K562 (cell line): ENCODE measurements around the gene ADD2. TPM values are rescaled to one million over a fixed set of nuclear protein-coding genes. Genes with fewer than 3 reads are reported as not detected.

Source experiments
- ATAC-seq: fragments of 200-7000 bp; cut with Tn5 transposase; 3 replicates; pipeline ENCODE4 v1.9.1; 2020; ENCODE audit warnings: moderate library complexity
- BruUV-seq: library from RNA; stranded (reverse); fragments of 400-500 nt; replicated peaks from 2 replicates; lab custom pipeline; 2021; lab: Mats Ljungman, UMichigan
- CTCF ChIA-PET: fragments of 300-600 bp; formaldehyde crosslinking; extraction: SDS; loops from one replicate; lab custom pipeline; 2021; ENCODE audit warnings: low intra/inter-chr PET ratio; lab: Yijun Ruan, JAX
- POLR2A ChIA-PET: fragments of 300-600, 350-650 bp; sonication (Branson Sonifier 250); formaldehyde crosslinking; extraction: SDS; loops from one replicate; lab custom pipeline; 2021; ENCODE audit warnings: antibody characterized with exemption, inconsistent platforms; lab: Yijun Ruan, JAX
- DNase-seq, 4 experiments: peaks; one replicate each; pipeline versions ENCODE4 v3.0.0 to v3.0.0-alpha.2; 2011 to 2018; ENCODE audit warnings: low spot score in 3 of 4, mixed read lengths in 3 of 4; ENCODE audit errors: extremely low read depth in 1 of 4
- FAIRE-seq: peaks from 2 replicates; lab custom pipeline; 2011; peaks lifted over from hg19 to GRCh38; lab: Jason Lieb, UNC
- H2AFZ ChIP-seq: 2 replicates; pipeline ENCODE4 v1.6.0; 2011; ENCODE audit warnings: low read depth, low read length, control low read depth, inconsistent platforms
- H3K27ac ChIP-seq: fragments of 200-600 bp; 3 replicates; pipeline ENCODE4 v1.8.0; 2011; ENCODE audit warnings: low read depth, mild to moderate bottlenecking, control low read depth, inconsistent platforms, low read length, moderate library complexity, mixed read lengths; ENCODE audit errors: extremely low read depth
- H3K27me3 ChIP-seq, 2 experiments: fragments of 300-600 bp in 1 of 2; 2 replicates in 1 of 2; 3 replicates in 1 of 2; pipeline versions ENCODE4 v1.6.0 to v1.8.0; 2011; ENCODE audit warnings: inconsistent platforms in 2 of 2, low read length in 2 of 2, mild to moderate bottlenecking in 1 of 2, mixed read lengths in 1 of 2, moderate library complexity in 1 of 2; ENCODE audit not compliant: control insufficient read depth in 2 of 2, insufficient read depth in 2 of 2
- H3K36me3 ChIP-seq: fragments of 300-600 bp; 3 replicates; pipeline ENCODE4 v1.8.0; 2011; ENCODE audit warnings: mild to moderate bottlenecking, low read length, inconsistent platforms; ENCODE audit not compliant: control insufficient read depth, insufficient read depth
- H3K4me1 ChIP-seq, 2 experiments: fragments of 200-600 bp in 1 of 2; replicated peaks in 1 of 2; 2 replicates in 1 of 2; 3 replicates in 1 of 2; pipeline versions ENCODE4 v1.5.1 to v1.8.0; 2011; ENCODE audit warnings: inconsistent platforms in 2 of 2, low read length in 2 of 2, mild to moderate bottlenecking in 1 of 2, mixed read lengths in 1 of 2, moderate library complexity in 1 of 2; ENCODE audit not compliant: control insufficient read depth in 2 of 2, insufficient read depth in 2 of 2
- H3K4me2 ChIP-seq: 2 replicates; pipeline ENCODE4 v1.6.1; 2011; ENCODE audit warnings: low read length, control low read depth, inconsistent platforms, mixed read lengths; ENCODE audit not compliant: insufficient read depth
- H3K4me3 ChIP-seq: fragments of 200-600 bp; sonication (generic), shearing (Covaris generic); 2 replicates; pipeline ENCODE4 v1.5.1; 2016; ENCODE audit warnings: control low read depth, inconsistent platforms
- H3K79me2 ChIP-seq: fragments of 200-600 bp; 3 replicates; pipeline ENCODE4 v1.8.0; 2011; ENCODE audit warnings: low read length, inconsistent platforms; ENCODE audit not compliant: control insufficient read depth, insufficient read depth
- H3K9ac ChIP-seq, 2 experiments: 2 replicates each; pipeline versions ENCODE4 v1.6.0 to v1.6.1; 2011; ENCODE audit warnings: low read depth in 2 of 2, low read length in 2 of 2, control low read depth in 1 of 2, inconsistent platforms in 1 of 2, mild to moderate bottlenecking in 1 of 2, mixed read lengths in 1 of 2; ENCODE audit not compliant: insufficient read depth in 1 of 2
- H3K9me1 ChIP-seq: one replicate; pipeline ENCODE4 v1.6.0; 2011; ENCODE audit warnings: inconsistent platforms, mild to moderate bottlenecking, low read length, moderate library complexity; ENCODE audit not compliant: control insufficient read depth, insufficient read depth
- H3K9me3 ChIP-seq: replicated peaks from 2 replicates; pipeline ENCODE4 v1.5.1; 2011; ENCODE audit warnings: low read depth, low read length, inconsistent platforms; ENCODE audit not compliant: control insufficient read depth, insufficient read depth
- H4K20me1 ChIP-seq: replicated peaks from 2 replicates; pipeline ENCODE4 v1.6.1; 2011; ENCODE audit warnings: low read length, inconsistent platforms, mixed read lengths; ENCODE audit not compliant: control insufficient read depth, insufficient read depth
- CBX2 ChIP-seq: fragments of 200-600 bp; sonication (generic); IDR thresholded peaks from one replicate; pipeline ENCODE4 v1.6.1; 2012; ENCODE audit warnings: mild to moderate bottlenecking, low read length, inconsistent platforms; ENCODE audit not compliant: insufficient read depth, poor library complexity, severe bottlenecking
- DMBX1 ChIP-seq: fragments of 250-450 bp; sonication (Bioruptor Pico); IDR thresholded peaks from 2 replicates; pipeline ENCODE4 v1.8.0; 2022; ENCODE audit warnings: inconsistent platforms, mild to moderate bottlenecking, moderate library complexity, borderline replicate concordance
- ERF ChIP-seq: fragments of 450-650 bp; formaldehyde crosslinking; IDR thresholded peaks from 2 replicates; pipeline ENCODE4 v1.4.0; 2020; ENCODE audit warnings: mild to moderate bottlenecking, mixed read lengths
- ESRRA ChIP-seq: fragments of 450-650 bp; IDR thresholded peaks from 2 replicates; pipeline ENCODE4 v1.6.1; 2014; ENCODE audit warnings: low read depth, mild to moderate bottlenecking, moderate library complexity, borderline replicate concordance
- IFI16 ChIP-seq: fragments of 250-450 bp; sonication (Bioruptor Pico); IDR thresholded peaks from 2 replicates; pipeline ENCODE4 v2.1.2; 2022; ENCODE audit warnings: mild to moderate bottlenecking, inconsistent platforms
- LCOR ChIP-seq: sonication (generic); formaldehyde crosslinking; IDR thresholded peaks from 2 replicates; pipeline ENCODE4 v1.8.0; 2022; ENCODE audit warnings: mild to moderate bottlenecking, missing genetic modification reagents
- NR2C1 ChIP-seq, 2 experiments: fragments of 450-650 bp; IDR thresholded peaks; 2 replicates each; pipeline ENCODE4 v1.6.1; 2017; ENCODE audit warnings: mild to moderate bottlenecking in 2 of 2, antibody characterized with exemption in 1 of 2, inconsistent platforms in 1 of 2, missing compliant biosample characterization in 1 of 2, missing genetic modification characterization in 1 of 2
- NUFIP1 ChIP-seq: fragments of 450-650 bp; IDR thresholded peaks from 2 replicates; pipeline ENCODE4 v1.6.1; 2018; ENCODE audit not compliant: partially characterized antibody
- SMARCC2 ChIP-seq: fragments of 450-650 bp; IDR thresholded peaks from 2 replicates; pipeline ENCODE4 v1.6.1; 2017; ENCODE audit warnings: antibody characterized with exemption, moderate library complexity, mild to moderate bottlenecking, low read depth
- SRSF3 ChIP-seq: fragments of 200-400 bp; formaldehyde crosslinking; IDR thresholded peaks from 2 replicates; pipeline ENCODE4 v1.6.1; 2016; ENCODE audit warnings: mild to moderate bottlenecking, low read length, moderate library complexity; ENCODE audit not compliant: insufficient read depth
- ZNF311 ChIP-seq: fragments of 250-450 bp; sonication (Bioruptor Pico); IDR thresholded peaks from 2 replicates; pipeline ENCODE4 v1.4.0; 2020; ENCODE audit warnings: mild to moderate bottlenecking, moderate library complexity
- WGBS: fragments of 100-300 bp; shearing (Covaris generic); methylation state at CpG from one replicate; pipeline ENCODE4 v1.1.6; 2016; ENCODE audit warnings: low coverage, mixed read lengths; ENCODE audit not compliant: insufficient coverage; ENCODE audit errors: missing lambda C conversion rate; 5-methylcytosine and 5-hydroxymethylcytosine counted together
- in situ Hi-C: fragments of 300-500 bp; cut with MboI; formaldehyde crosslinking; loops from 4 replicates; pipeline ENCODE4 v1.15.0; 2018; ENCODE audit warnings: inconsistent platforms, mixed read lengths
- intact Hi-C: fragments of 100-400 bp; cut with micrococcal nuclease; formaldehyde crosslinking; loops from 2 replicates; pipeline ENCODE4 v1.14.2; 2022
- polyA plus RNA-seq, 8 experiments: library from polyadenylated mRNA; depleted of rRNA in 4 of 8; stranded (reverse) in 5 of 8; unstranded in 3 of 8; fragments of >200 nt; fragmentation: Nextera tagmentation in 2 of 8; fragmentation: Illumina TruSeq in 1 of 8; extraction: Ambion mirVana in 2 of 8; extraction: Trizol in 1 of 8; gene quantifications; 2 replicates each; pipeline versions ENCODE4 v1.2.1 to v1.2.3, GENCODE V29; 2011 to 2014; ENCODE audit warnings: inconsistent platforms in 1 of 8, missing spikeins in 1 of 8
- total RNA-seq, 7 experiments: library from RNA; depleted of rRNA in 6 of 7; stranded (reverse); fragments of >200 nt in 6 of 7; fragmentation: Illumina TruSeq in 2 of 7; extraction: Trizol in 2 of 7; gene quantifications; 2 replicates each; pipeline versions ENCODE4 v1.2.1 to v1.2.3, GENCODE V29; 2011 to 2021; ENCODE audit warnings: low replicate concordance in 1 of 7
- TF ChIP-seq, protein P1 (sequence below): sonication (generic); formaldehyde crosslinking; IDR thresholded peaks from 2 replicates; pipeline ENCODE4 v1.8.0; 2022; ENCODE audit warnings: mild to moderate bottlenecking, missing genetic modification reagents
- TF ChIP-seq, protein P2 (sequence below): fragments of 200-800 bp; sonication (Bioruptor generic); IDR thresholded peaks from 2 replicates; pipeline ENCODE4 v1.6.1; 2016; ENCODE audit warnings: missing genetic modification characterization, missing compliant biosample characterization

ADD2 gene
- total and polyA plus RNA-seq, 9 of the 15 experiments (the other 6 are each of a cell fraction or from before 2014, with no cell fraction given): 3.5 to 63.0 (median 36.2) TPM

DNA sequence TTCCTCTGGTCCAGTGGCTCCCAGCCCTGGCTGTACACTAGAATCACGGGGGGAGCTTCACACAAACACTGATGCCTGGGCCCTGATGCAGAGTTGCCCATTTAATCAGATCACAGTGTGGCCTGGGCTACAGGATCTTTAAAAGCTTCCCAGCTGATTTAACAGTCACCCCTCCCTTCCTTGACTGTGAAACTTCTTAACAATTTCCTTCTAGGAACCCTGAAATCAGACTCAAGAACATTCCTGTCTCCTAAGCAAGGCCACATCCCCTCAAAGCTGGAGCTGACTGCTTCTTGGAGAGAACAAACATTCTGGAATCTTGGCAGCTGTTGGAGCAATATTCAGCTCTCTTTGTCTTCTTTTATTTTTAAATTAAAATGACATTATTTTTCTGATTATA is 88.7 kb downstream of the ADD2 start:
- Histone ChIP-seq H3K4me1 (no peaks in the 10 kb centered on the region), H3K36me3 (peaks cover 77% of the 10 kb centered on the region), H3K4me2 (no peak overlapping the region), H3K9me3 (no peaks in the 10 kb centered on the region), H3K27me3 (no peaks in the 10 kb centered on the region), H3K4me3 (no peak overlapping the region), H4K20me1 (no peaks in the 10 kb centered on the region; the same call in 1 of the 2 replicates), H3K9me1 (no peaks in the 10 kb centered on the region), H2AFZ (no peak overlapping the region), H3K79me2 (no peaks in the 10 kb centered on the region), H3K9ac (no peak overlapping the region), H3K27ac (no peak overlapping the region)
- FAIRE-seq (no peak), DNase-seq (no peak), ATAC-seq (no peak)
- 57% methylated on average over 1 of the region's 1 CpG for WGBS
- in situ Hi-C loops (no loop called here), intact Hi-C loops (no loop called here)
- POLR2A ChIA-PET: interaction anchor here (0.8 kb wide), 1 partner anchor 10 kb away, joined by 3 read pairs; no protein-coding TSS in a partner anchor
- CTCF ChIA-PET: no interaction called here
- BruUV-seq: no TSS peak
- TF ChIP-seq CBX2 (no peak), NUFIP1 (no peak), SMARCC2 (no peak), SRSF3 (no peak), ERF (CRISPR knock-in tag) (no peak), IFI16 (CRISPR knock-in tag) (no peak), NR2C1 (IDR thresholded peaks at IDR 0.05) (no peak), NR2C1 (tag; IDR thresholded peaks at IDR 0.05) (no peak), ZNF311 (no peak), DMBX1 (CRISPR knock-in tag) (no peak), ESRRA (no peak), LCOR (no peak)
- TF ChIP-seq, protein P1, sequence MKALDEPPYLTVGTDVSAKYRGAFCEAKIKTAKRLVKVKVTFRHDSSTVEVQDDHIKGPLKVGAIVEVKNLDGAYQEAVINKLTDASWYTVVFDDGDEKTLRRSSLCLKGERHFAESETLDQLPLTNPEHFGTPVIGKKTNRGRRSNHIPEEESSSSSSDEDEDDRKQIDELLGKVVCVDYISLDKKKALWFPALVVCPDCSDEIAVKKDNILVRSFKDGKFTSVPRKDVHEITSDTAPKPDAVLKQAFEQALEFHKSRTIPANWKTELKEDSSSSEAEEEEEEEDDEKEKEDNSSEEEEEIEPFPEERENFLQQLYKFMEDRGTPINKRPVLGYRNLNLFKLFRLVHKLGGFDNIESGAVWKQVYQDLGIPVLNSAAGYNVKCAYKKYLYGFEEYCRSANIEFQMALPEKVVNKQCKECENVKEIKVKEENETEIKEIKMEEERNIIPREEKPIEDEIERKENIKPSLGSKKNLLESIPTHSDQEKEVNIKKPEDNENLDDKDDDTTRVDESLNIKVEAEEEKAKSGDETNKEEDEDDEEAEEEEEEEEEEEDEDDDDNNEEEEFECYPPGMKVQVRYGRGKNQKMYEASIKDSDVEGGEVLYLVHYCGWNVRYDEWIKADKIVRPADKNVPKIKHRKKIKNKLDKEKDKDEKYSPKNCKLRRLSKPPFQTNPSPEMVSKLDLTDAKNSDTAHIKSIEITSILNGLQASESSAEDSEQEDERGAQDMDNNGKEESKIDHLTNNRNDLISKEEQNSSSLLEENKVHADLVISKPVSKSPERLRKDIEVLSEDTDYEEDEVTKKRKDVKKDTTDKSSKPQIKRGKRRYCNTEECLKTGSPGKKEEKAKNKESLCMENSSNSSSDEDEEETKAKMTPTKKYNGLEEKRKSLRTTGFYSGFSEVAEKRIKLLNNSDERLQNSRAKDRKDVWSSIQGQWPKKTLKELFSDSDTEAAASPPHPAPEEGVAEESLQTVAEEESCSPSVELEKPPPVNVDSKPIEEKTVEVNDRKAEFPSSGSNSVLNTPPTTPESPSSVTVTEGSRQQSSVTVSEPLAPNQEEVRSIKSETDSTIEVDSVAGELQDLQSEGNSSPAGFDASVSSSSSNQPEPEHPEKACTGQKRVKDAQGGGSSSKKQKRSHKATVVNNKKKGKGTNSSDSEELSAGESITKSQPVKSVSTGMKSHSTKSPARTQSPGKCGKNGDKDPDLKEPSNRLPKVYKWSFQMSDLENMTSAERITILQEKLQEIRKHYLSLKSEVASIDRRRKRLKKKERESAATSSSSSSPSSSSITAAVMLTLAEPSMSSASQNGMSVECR: no peak
- TF ChIP-seq, protein P2, sequence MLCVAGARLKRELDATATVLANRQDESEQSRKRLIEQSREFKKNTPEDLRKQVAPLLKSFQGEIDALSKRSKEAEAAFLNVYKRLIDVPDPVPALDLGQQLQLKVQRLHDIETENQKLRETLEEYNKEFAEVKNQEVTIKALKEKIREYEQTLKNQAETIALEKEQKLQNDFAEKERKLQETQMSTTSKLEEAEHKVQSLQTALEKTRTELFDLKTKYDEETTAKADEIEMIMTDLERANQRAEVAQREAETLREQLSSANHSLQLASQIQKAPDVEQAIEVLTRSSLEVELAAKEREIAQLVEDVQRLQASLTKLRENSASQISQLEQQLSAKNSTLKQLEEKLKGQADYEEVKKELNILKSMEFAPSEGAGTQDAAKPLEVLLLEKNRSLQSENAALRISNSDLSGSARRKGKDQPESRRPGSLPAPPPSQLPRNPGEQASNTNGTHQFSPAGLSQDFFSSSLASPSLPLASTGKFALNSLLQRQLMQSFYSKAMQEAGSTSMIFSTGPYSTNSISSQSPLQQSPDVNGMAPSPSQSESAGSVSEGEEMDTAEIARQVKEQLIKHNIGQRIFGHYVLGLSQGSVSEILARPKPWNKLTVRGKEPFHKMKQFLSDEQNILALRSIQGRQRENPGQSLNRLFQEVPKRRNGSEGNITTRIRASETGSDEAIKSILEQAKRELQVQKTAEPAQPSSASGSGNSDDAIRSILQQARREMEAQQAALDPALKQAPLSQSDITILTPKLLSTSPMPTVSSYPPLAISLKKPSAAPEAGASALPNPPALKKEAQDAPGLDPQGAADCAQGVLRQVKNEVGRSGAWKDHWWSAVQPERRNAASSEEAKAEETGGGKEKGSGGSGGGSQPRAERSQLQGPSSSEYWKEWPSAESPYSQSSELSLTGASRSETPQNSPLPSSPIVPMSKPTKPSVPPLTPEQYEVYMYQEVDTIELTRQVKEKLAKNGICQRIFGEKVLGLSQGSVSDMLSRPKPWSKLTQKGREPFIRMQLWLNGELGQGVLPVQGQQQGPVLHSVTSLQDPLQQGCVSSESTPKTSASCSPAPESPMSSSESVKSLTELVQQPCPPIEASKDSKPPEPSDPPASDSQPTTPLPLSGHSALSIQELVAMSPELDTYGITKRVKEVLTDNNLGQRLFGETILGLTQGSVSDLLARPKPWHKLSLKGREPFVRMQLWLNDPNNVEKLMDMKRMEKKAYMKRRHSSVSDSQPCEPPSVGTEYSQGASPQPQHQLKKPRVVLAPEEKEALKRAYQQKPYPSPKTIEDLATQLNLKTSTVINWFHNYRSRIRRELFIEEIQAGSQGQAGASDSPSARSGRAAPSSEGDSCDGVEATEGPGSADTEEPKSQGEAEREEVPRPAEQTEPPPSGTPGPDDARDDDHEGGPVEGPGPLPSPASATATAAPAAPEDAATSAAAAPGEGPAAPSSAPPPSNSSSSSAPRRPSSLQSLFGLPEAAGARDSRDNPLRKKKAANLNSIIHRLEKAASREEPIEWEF: no peak
